Glomerular endothelial cell (primary cell): ENCODE measurements around the gene TENT4B. TPM values are rescaled to one million over a fixed set of nuclear protein-coding genes. Genes with fewer than 3 reads are reported as not detected.

Source experiments
- DNase-seq: peaks from one replicate; pipeline ENCODE4 v3.0.0-alpha.2; 2011; ENCODE audit warnings: low read depth, low spot score; ENCODE audit errors: extremely low read depth
- total RNA-seq: library from RNA; depleted of rRNA; stranded (reverse); fragments of >200 nt; gene quantifications from 2 replicates; pipeline ENCODE4 v1.2.3, GENCODE V29; 2015

TENT4B gene
- total RNA-seq, 1 donor from 2014 or later, result 10.0 TPM

DNA sequence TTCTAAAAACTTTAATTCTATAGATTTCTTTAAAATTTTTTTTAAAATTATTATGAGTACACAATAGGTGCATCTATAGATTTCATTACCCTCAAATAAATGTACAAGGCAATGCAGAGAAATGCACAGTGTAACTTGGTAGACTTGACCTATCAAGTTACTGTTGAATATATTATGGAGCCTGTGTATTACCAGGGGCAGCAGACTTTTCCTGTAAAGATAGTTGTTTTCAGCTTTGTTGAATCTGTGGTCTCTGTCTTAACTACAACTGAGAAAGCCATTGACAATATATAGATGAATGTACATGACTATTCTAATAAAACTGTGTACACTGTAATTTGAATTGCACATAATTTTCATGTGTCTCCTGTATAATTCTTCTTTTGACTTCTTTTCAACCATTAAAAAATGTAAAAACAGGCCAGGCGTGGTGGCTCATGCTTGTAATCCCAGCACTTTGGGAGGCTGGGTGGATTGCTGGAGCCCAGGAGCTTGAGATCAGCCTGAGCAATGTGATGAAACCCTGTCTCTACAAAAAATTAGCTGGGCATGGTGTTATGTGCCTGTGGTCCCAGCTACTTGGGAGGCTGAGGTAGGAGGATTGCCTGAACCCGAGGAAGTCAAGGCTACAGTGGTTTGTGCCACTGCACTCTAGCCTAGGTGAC is 39.4 kb downstream of the TENT4B start:
- no peak for DNase-seq

DNA sequence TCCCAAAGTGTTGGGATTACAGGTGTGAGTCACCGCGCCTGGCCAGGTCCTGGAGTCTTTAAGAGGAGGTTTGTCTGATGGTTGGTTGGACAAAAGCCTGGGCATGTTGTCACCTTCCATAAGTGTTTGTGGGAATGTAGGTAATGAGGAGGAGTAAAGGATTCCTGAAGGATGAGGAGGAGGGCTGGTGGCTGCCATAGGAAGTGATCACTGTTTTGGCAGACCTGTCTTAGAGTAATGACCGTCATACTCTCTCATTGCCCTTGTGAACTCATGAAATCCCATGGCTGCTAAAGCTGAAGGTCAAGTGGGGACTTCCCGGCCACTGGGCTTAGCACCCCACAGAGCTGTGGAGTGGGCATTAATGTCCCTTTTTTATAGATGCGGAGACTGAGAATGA is 40.5 kb downstream of the TENT4B start:
- no peak for DNase-seq

- DNase-seq, result no peak
These were observed 42.2 kb downstream of the TENT4B start for GRCh38 chr16:50195276-50195675.

- no peak for DNase-seq
These were observed 42.6 kb downstream of the TENT4B start for GRCh38 chr16:50195756-50196155.

DNA sequence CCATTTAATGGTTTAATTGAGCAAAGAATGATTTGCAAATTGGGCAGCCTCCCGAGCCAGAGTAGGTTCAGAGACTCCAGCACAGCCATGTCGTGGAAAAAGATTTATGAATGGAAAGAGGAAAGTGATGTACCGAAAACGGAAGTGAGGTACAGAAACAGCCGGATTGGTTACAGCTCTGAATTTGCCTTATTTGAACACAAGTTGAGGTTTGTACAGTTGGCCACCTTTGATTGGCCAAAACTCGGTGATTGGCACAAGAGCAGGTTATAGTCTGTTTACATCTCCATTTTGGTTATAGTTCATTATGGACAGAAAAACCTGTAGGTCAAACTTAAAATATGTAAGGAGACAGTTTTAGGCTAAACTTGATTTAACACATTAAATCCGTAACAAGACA is 44.5 kb downstream of the TENT4B start:
- no peak for DNase-seq

DNA sequence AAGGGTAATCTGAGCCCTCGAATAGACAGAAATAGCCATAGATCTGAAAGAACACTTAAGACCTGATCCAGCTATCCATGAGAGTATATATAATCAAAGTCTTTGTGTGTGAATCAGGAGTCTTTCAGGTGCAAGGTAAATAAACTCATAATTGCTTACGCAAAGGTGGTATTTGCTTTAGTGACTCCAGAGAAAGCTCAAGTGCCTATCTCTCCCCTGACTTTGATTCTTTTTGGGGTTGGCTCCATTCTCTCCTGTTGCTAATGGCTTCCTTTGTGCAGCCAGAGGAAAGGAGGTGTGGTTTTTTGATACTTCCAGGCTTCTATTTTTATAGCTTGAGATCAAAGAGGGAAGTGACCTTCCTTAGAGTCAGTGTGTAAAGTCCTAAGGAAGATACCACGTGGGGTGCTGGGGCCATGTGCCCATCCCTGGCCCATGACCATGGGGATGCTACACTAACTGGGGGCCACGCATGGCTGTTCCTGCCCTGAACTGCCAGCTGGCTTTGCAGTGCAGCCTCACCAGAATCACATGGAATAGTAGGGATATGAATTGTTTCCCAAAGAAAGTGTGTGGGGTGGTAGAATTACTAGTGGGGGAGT is 45.8 kb downstream of the TENT4B start:
- DNase-seq, result no peak

DNA sequence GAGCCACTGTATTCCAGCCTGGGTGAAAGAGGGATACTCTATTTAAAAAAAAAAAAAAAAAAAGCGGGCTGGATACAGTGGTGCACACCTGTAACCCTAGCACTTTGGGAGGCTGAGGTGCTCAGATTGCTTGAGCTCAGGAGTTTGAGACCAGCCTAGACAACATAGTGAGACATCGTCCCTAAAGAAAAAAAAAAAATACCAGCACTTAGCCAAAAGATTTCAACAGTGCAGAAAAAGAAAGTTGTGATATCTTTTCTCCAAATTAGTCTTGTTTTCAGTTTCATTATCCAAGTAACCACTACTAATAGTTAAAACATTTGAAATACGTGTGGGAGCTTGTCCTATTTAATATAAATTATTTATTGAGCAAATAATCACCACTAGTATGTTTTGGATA is 48.7 kb downstream of the TENT4B start:
- DNase-seq, result no peak

DNA sequence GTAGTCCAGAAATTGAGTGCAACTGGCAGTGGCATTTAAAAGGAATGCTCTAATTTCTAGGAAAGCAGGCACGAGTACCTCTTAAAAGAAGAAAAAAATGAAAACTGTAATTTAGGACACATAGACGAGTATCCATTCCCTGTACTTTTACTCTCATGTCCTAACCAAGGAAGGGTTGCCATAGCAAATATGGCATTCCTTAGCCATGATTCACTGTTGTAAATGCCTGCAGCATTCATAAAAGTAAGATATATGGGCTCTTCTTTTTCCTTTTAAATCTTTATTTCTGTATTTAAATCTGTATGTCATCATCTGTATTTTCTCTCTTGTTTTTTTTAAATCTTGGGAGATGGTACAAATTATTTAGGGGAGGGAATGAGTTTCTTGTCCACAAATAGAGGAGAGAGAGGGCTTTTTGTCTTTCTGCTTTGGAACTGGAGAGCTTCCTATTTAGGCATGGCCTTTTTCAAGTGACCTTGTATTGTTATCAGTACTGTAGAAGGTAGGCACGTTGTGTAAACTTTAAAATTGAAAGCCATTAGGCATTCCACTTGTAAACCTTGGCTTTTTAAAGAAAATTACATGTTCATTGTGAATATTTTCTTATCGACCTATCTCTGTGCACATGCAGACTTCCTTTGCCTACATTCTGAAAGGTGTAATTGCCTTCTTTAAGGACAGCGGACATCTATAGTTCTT is 50.0 kb downstream of the TENT4B start:
- peak; percentile 89 for DNase-seq

- DNase-seq, result no peak
These were observed 50.6 kb downstream of the TENT4B start for GRCh38 chr16:50203681-50204080.

DNA sequence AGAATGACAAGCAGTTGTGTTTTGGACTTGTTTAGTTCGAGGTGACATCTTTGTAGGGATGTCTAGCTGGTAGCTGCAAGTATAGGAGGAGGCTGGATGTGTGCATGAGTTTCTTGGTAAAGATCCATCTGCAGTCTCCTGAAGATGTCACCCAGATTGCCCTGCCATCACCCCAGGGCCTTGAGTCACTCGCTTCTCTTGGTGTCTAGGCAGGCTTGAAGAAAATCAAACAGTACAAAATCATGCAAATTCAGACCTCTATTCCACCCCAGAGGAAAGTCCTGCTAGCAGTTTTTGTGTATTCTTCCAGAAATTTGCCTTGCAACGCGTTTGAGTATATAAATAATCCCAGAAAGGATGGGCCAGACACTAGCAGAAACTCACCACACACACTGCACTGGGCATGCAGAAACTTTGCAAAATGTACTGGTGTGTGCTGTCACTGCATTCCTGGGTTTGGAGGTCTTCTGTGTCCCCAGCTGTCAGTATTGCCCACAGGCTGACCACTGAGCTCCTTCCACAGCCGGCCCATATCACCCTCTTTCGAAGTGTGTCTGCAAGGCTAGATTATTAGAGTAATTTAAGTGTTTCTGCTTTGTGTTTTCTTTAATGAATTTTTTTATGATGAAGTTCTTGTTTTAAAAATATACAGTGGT is 51.5 kb downstream of the TENT4B start:
- DNase-seq, result no peak

GRCh38 chr16:50207652-50208051 is 54.5 kb downstream of the TENT4B start:
- DNase-seq, result no peak

DNA sequence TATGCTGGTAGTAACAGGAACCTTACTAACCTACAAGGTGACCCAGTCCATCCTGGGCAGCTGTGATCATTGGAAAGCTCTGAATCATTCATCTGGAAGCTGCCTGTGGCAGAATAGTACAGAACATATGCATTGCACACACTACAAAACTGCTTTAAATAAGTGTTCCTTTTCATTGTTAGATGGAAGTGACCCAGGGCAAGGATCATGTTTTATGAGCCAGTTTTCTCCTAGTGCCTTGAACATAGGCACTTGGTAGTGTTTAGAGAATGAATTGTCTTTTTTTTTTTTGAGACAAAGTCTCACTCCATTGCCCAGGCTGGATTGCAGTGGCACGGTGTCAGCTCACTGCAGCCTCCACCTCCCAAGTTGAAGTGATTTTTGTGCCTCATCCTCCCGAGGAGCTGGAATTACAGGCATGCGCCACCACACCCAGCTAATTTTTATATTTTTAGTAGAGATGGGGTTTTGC is 55.4 kb downstream of the TENT4B start:
- DNase-seq, result no peak

- DNase-seq, result no peak
These were observed 56.6 kb downstream of the TENT4B start for GRCh38 chr16:50209546-50210265.

DNA sequence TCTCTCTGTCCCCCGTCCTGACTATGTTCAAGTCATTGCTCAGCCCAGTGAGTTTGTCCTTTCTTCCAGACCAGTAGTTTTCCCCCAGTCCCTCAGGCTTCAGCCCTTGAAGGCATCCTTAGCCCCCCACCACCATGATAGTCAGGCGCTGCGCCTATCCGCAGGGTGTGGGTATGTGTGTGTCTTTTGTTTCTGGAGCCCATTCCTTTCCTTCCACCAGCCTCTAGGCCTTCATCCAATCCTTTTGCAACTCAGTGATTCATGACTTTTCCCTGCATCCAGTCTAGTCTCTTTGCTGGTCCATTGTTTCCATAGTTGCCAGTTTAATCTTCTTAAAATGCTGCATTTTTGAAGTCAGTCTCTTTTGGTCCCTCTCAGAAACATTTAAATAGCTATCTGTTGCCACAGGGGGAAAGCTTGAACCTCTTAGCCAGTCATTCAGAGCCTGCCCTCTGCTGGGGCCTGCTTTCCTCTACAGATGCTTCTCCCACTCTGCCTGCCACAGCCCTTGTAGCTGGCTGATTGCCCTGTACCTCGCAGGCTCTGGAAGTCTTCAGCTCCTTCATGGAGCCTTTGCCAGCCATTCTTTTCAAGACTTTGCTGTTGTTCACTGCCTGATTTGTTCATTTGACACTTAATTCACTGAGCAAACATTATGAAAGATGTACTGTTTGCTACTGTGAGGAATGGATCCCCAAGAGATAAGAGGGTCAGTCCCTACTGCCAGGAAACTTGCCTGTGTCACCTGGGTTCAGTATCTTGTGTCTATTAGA is 57.3 kb downstream of the TENT4B start:
- no peak for DNase-seq

GRCh38 chr16:50213939-50214519 is 60.9 kb downstream of the TENT4B start:
- peak; percentile 68 for DNase-seq

DNA sequence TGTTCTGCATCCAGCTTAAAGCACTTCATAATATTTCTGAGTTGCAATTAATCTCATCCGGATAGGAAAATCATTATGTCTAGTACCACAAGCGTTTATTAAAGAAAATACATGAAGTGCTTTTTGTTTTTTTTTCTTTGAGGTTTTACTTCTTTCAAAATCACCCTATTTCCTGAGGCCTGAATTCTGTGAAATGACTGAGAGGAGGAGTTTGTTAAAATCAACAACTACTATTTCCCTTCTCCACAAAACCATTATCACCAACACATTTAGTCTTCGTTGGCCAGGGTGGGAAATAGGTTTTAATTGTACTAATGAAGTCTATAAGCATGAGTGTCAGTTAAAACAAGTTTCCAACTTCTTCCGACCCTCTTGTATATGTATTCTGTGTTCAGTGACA is 62.6 kb downstream of the TENT4B start:
- no peak for DNase-seq

GRCh38 chr16:50216231-50216630 is 63.1 kb downstream of the TENT4B start:
- DNase-seq, result no peak

- no peak for DNase-seq
These were observed 66.4 kb downstream of the TENT4B start for GRCh38 chr16:50219402-50219975.

DNA sequence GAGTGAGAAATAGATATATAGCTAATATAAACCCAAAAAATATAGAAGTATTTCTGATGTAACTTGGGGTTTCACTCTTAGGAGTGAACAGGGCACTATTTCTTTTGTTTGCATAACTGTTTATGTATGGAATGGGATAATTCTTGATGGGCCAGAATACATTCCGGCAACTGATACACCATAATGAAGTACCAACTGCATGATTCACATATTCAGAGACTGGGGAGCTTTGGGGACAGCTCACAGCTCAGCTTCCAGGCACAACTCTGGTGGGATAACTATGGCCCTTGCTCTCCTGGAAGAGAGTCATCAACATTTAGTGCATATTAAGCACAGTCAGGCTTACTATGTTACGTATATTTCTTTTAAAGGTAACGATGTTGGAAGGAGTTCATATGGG is 71.2 kb downstream of the TENT4B start:
- no peak for DNase-seq
